ENCODE results near the gene OR2T35.
"Not testable (repeated sequence)": the region's sequence is repeated elsewhere in the genome, so short reads cannot be mapped to it uniquely, and the experiment has no call there.

Gene OR2T35

GRCh38 chr1:248645178-248645577 is at the start of gene OR2T35:
Gene OR2T35 (minus strand): TSS chr1:248645278. CDS start chr1:248639258, 6,020 bp downstream.
- DNase-seq: not testable (repeated sequence)

GRCh38 chr1:248691567-248692155 is 46.6 kb upstream of the OR2T35 start:
- DNase-seq: no peak

GRCh38 chr1:248688527-248689298 is 43.6 kb upstream of the OR2T35 start:
- no peak for DNase-seq

- DNase-seq: no peak
Measured at GRCh38 chr1:248686815-248687214, 41.7 kb upstream of the OR2T35 start.

GRCh38 chr1:248681651-248682050 is 36.6 kb upstream of the OR2T35 start:
- no peak for DNase-seq

GRCh38 chr1:248670003-248670402 is 24.9 kb upstream of the OR2T35 start:
- no peak for DNase-seq

- not testable (repeated sequence) for DNase-seq
Measured at GRCh38 chr1:248663453-248664328, 18.6 kb upstream of the OR2T35 start.

GRCh38 chr1:248656797-248657196 is 11.7 kb upstream of the OR2T35 start:
- DNase-seq: not testable (repeated sequence)

- DNase-seq: not testable (repeated sequence)
Measured at GRCh38 chr1:248655354-248655753, 10.3 kb upstream of the OR2T35 start, which contains the start of gene OR2T27. Gene OR2T27 (minus strand): TSS chr1:248655528. CDS start chr1:248650884, 4,644 bp downstream.

GRCh38 chr1:248648770-248649536 is 3.9 kb upstream of the OR2T35 start:
- DNase-seq: not testable (repeated sequence)

- not testable (repeated sequence) for DNase-seq
Measured at GRCh38 chr1:248642971-248643651, 2.0 kb downstream of the OR2T35 start.

- DNase-seq: not testable (repeated sequence)
Measured at GRCh38 chr1:248641583-248641982, 3.5 kb downstream of the OR2T35 start.

- DNase-seq: not testable (repeated sequence)
Measured at GRCh38 chr1:248640906-248641305, 4.2 kb downstream of the OR2T35 start.

- not testable (repeated sequence) for DNase-seq
Measured at GRCh38 chr1:248639652-248640051, 5.4 kb downstream of the OR2T35 start.

- DNase-seq: not testable (repeated sequence)
Measured at GRCh38 chr1:248636612-248637011, 8.5 kb downstream of the OR2T35 start.

- not testable (repeated sequence) for DNase-seq
Measured at GRCh38 chr1:248634991-248635390, 10.1 kb downstream of the OR2T35 start, which contains the start of gene OR2T11. Gene OR2T11 (minus strand): TSS chr1:248635091. CDS start chr1:248627128, 7,963 bp downstream.

GRCh38 chr1:248631354-248632008 is 13.6 kb downstream of the OR2T35 start:
- no peak for DNase-seq

GRCh38 chr1:248630551-248630950 is 14.5 kb downstream of the OR2T35 start:
- DNase-seq: no peak

GRCh38 chr1:248627971-248628844 is 16.9 kb downstream of the OR2T35 start:
- no peak for DNase-seq

GRCh38 chr1:248625971-248626370 is 19.1 kb downstream of the OR2T35 start:
- DNase-seq: no peak
